ENCODE data around the gene FAM193B.

Gene FAM193B

DNA sequence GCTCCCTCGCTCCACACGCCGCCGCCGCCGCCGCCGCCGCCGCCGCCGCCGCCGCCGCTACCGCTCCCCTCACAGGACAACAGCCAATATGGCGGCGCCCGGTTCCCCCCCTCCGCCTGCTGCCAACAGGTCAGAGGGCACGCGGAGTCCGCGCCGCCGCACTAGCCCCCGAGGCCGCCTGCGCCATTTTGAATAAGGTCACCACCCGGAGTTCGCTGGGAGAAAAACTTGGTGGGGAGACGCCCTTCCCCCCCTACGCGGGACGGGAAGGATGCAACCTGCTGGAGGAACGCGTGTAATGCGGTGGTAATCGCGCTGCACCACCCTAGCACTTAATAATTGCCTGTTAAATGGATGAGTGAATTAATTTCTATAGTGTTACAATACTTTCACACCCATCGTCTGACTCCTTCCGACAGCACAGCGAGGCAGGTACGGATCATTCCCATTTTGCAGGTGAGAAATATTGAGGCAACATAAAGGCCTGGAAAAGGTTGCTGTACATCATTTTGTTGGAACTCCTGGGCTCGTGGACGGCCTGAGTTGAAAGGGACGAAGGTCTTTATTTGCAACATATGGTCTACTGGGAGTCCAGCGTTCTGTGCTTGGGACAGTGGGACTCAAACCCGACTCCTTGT lies at the start of gene FAM193B:
Gene FAM193B (minus strand): TSS at position 90 of the 638 bp plus-strand sequence. CDS start 105 bp downstream, outside the sequence.
- DNase-seq (ENCODE audit: low spot score) = peak; percentile 94

DNA sequence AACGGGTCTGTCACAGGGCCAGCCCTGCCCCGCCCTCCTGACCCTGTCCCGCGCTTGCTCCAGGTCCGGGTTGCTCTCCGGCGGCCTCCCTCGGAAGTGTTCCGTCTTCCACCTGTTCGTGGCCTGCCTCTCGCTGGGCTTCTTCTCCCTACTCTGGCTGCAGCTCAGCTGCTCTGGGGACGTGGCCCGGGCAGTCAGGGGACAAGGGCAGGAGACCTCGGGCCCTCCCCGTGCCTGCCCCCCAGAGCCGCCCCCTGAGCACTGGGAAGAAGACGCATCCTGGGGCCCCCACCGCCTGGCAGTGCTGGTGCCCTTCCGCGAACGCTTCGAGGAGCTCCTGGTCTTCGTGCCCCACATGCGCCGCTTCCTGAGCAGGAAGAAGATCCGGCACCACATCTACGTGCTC lies 49.8 kb upstream of the FAM193B start:
- no peak for DNase-seq (ENCODE audit: low spot score)

GRCh38 chr5:177603631-177604030 lies 49.3 kb upstream of the FAM193B start:
- no peak for DNase-seq (ENCODE audit: low spot score)

DNA sequence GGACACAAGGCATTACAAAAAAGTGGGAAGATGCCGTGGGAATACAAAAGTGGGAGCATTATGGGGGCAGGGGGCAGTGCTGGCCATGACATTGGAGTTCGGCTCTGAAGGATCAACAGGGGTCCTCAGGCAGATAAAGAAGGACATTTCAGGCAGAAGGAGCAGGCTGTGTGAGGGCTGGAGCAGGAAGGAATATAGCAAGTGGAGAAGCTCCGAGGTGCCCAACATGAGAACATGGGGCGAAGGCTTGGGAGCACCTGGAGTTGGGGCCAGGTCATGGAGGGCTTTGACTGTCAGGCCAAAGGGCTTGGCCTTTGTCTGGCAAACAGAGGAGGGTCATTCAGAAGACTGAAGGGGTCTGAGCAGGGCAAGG lies 48.1 kb upstream of the FAM193B start:
- DNase-seq (ENCODE audit: low spot score) = no peak

GRCh38 chr5:177601577-177602457 lies 47.5 kb upstream of the FAM193B start:
- DNase-seq (ENCODE audit: low spot score) = no peak

- DNase-seq (ENCODE audit: low spot score) = no peak
Observed at GRCh38 chr5:177601126-177601525, 46.8 kb upstream of the FAM193B start.

GRCh38 chr5:177600508-177601018 lies 46.2 kb upstream of the FAM193B start:
- peak; percentile 11 for DNase-seq (ENCODE audit: low spot score)

DNA sequence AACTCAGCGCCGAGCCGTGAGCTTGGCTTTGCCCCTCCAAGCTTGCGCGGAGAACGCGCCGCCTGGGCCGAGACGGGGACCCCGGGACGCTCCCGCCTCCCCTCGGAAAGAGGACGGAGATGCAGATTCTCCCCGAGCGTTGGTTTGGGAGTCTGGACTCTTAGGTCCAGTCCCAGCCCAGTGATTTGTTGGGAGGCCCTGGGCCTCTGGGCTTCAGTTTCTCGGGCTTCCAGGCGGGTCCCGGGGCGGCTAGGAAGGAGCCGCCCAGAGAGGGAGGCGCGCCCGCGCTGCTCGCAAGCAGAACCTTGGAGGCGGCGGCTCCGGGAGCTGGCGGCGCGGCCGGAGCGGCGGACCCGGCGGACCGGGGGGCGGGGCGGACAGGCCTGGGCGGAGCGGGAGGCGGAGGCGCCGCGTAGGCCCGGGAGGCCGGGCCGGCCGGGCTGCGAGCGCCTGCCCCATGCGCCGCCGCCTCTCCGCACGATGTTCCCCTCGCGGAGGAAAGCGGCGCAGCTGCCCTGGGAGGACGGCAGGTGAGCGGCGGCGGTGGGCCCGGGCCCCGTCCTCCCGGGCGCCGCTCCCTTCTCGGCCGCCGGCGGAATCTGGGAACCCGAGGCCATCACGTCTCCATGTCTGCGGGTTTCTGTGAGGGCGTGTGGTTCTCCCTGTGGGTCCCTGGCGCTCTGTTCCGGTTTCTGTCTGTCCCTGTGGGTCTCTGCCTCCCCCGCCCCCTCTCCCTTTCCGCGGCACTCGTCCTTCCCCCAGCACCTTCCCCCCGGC lies 45.6 kb upstream of the FAM193B start, which contains the start of gene B4GALT7:
Gene B4GALT7 (plus strand): TSS at position 402 of the 777 bp plus-strand sequence. CDS start 79 bp downstream, at position 481.
- peak; percentile 82 for DNase-seq (ENCODE audit: low spot score)

DNA sequence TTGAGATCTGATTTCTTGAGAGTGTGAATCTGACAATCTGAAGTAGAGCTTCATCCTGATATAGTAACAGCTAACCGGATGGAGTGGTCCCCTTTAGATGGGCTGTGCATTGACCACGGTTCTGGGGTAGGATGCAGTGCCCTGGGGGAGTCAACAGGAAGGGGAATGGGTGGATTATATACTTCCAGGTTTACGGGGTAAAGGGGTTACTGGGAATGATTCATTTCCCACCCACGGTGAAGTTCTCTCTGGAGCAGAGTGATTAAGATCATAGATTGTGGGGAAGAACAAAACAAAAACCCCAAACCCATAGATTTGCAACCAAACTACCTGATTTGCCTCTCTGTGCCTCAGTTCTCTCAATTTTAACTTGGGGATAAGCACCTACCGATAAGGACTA lies 44.1 kb upstream of the FAM193B start:
- no peak for DNase-seq (ENCODE audit: low spot score)

GRCh38 chr5:177596775-177597238 lies 42.4 kb upstream of the FAM193B start:
- no peak for DNase-seq (ENCODE audit: low spot score)

DNA sequence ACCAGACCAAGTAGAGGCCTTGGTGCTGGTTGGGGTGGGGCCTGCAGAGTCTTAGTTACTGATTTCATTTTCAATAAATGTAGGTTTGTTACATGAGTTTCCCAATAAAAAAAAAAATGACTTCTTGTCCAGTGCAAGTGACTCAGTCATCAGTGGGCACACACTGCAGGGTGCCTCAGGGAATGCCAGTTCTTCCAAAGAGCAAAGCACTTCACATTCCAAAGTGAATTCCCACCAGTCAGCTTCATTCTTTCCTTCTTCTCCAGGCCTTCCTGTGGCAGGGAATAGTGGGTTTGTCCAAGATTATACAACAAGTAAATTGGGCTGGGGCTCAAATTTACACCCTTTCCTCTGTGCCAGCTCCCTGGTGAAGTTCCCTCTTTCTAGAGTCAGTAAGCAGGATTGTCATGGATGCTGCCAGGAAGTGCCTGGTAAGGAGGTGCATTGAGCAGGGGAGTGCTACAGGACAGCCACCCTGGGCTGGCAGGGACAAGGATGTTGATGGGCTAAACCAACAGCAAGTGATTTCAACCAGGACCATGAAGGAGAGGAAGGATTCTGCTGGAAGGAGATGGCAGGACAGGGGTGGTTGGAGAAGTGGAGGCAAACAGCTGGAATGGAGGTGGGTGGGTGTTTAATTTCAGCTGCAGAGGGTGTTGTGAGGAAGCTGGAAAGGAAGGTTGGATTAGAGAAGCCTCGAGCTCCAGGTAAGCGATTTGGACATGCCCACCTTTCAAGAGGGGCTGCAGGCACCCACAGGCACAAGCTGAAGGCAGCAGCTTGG lies 41.8 kb upstream of the FAM193B start:
- DNase-seq (ENCODE audit: low spot score) = no peak

- DNase-seq (ENCODE audit: low spot score) = no peak
Observed at GRCh38 chr5:177595026-177595585, 40.7 kb upstream of the FAM193B start.

DNA sequence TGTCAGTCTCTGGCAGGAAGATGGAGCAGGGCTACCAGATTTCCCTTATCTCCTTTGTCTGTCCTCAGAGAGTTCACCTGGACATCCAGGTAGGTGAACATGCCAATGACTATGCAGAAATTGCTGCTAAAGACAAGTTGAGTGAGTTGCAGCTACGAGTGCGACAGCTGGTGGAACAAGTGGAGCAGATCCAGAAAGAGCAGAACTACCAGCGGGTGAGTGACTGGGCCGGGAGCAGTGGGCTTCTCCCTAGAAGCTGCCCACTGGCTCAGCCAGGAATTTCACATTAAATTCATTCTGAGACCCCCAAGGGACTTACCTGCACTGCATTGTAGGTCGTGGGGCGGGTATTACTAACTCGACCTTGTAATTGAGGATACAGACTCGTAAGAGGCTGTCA lies 39.7 kb upstream of the FAM193B start:
- DNase-seq (ENCODE audit: low spot score) = no peak

GRCh38 chr5:177593511-177593910 lies 39.1 kb upstream of the FAM193B start:
- no peak for DNase-seq (ENCODE audit: low spot score)

DNA sequence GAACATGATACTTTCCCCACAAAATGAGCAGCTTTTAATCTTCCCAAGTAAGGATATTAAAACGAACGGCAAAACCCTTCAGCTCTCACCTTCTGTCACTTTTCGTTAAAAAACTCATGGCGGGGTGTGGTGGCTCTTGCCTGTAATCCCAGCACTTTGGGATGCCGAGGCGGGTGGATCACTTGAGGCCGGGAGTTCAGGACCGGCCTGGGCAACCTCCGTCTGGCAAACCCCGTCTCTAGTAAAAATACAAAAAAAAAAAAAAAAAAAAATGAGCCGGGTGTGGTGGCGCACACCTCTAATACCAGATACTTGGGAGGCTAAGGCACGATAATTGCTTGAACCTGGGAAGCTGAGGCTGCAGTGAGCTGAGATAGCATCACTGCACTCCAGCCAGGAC lies 38.5 kb upstream of the FAM193B start:
- DNase-seq (ENCODE audit: low spot score) = no peak

DNA sequence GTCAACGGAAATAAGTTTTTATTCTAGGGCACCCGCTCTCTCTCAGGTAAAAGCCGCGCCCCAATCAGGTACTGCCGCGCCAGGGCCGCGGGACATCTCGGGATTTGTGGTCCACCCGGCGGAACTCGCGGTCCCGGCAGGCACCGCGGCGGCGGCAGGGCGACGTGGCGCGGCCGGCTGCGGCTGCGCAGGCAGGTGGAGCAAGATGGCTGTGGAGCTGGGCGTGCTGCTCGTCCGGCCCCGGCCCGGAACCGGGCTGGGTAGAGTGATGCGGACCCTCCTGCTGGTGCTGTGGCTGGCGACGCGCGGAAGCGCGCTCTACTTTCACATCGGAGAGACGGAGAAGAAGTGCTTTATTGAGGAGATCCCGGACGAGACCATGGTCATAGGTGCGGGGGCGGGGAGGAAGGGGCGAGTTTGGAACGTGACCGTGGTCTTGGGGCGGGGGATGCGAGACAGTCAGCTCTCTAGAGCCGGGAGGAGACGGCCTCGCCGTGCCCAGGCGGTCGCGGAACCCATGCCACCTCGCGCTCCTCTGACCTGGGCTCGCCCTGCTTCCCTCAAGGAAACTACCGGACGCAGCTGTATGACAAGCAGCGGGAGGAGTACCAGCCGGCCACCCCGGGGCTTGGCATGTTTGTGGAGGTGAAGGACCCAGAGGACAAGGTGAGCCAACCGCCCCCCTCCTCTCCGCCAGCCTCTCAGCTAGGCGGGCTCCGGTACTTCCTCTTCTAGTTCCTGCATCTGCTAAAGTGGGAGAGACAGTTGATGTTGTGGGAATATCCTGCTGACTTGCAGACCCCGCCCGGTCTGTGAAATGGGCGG lies 37.9 kb upstream of the FAM193B start, which contains the start of gene TMED9:
Gene TMED9 (plus strand): TSS at position 194 of the 825 bp plus-strand sequence. CDS start 12 bp downstream, at position 206.
- peak; percentile 75 for DNase-seq (ENCODE audit: low spot score)

DNA sequence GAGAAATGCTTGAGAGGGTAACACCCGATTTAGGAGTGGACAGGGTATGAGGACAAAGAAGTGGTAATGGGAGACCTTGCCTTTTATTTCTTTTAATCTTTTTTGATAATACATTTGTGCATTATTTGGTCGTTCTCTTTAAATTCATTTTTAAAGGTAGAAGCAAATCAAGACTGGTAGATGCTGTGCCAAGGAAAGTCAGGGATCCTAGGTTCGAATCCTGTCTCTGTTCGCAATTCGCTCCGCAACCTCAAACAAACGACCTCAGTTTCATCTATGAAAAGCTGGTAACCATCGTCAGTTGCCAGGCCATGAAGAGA lies 37.3 kb upstream of the FAM193B start:
- DNase-seq (ENCODE audit: low spot score) = no peak

GRCh38 chr5:177590406-177590805 lies 36.0 kb upstream of the FAM193B start:
- no peak for DNase-seq (ENCODE audit: low spot score)

DNA sequence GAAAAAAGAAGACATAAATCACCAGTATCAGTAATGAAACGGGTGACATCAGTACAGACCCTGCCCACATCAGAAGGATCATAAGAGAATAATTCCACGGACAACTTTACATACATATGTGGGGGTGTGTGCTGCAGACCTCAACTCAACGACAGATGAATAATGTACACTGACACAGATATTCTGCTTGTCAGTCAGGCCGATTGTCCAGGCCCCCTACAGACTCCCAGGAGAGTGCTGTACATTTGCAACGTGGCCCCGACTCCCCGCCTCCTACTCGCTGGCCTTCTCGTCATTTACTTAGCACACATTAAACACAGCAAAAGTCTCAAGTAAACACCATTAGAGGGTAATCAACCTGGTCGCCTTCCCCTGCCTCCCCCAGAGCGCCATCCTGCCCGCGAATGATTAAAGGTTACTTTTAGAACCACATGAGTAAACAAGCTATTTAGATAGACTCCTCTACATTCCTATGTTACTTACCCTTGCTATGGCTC lies 34.1 kb upstream of the FAM193B start:
- DNase-seq (ENCODE audit: low spot score) = no peak

- DNase-seq (ENCODE audit: low spot score) = no peak
Observed at GRCh38 chr5:177578316-177578715, 24.0 kb upstream of the FAM193B start.

Data from hematopoietic multipotent progenitor cell treated with erythropoietin and hydrocortisone succinate and interleukin-3 and kit ligand, for 17 days (in vitro differentiated cells).